ENCODE results near the gene ONECUT1.

The ONECUT1 gene

GRCh38 chr15:52715411-52715810 lies 74.7 kb downstream of the ONECUT1 start:
- Histone ChIP-seq H3K27me3 (ENCODE audit: control insufficient read depth, insufficient read depth, low read length) (no peaks in the 10 kb centered on the region), H3K27ac (ENCODE audit: low read depth, low read length) (no peak overlapping the region), H3K36me3 (ENCODE audit: control insufficient read depth, insufficient read depth, low read length) (no peaks in the 10 kb centered on the region), H3K9ac (ENCODE audit: low read length) (no peak overlapping the region), H3K4me1 (ENCODE audit: control insufficient read depth, insufficient read depth, low read length) (no peaks in the 10 kb centered on the region), H3K4me3 (ENCODE audit: low read length) (no peak overlapping the region)

DNA sequence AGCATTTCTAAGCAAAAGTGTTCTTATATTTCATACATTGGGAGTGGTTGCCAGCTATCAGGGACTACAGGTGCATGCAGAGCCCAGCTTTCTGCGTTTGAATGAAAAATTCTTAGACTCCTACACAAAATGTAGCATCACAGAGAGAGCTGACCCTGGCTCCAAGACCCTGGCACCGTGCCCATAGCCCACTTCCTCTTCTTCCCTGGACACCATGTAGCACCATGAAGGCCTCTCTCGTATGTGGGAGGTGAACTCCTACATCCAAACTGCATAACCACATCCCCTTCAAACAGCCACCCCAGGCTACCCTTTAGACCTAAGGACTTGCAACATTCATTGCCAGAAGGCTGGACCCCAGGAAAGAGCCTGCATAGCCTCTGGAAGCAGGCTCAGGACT lies 75.2 kb downstream of the ONECUT1 start:
- H3K27ac ChIP-seq (ENCODE audit: low read depth, low read length) = no peak overlapping the region
- no peak overlapping the region for H3K4me3 ChIP-seq (ENCODE audit: low read length)
- no peaks in the 10 kb centered on the region for H3K27me3 ChIP-seq (ENCODE audit: control insufficient read depth, insufficient read depth, low read length)
- H3K4me1 ChIP-seq (ENCODE audit: control insufficient read depth, insufficient read depth, low read length) = no peaks in the 10 kb centered on the region
- no peak overlapping the region for H3K9ac ChIP-seq (ENCODE audit: low read length)
- no peaks in the 10 kb centered on the region for H3K36me3 ChIP-seq (ENCODE audit: control insufficient read depth, insufficient read depth, low read length)

DNA sequence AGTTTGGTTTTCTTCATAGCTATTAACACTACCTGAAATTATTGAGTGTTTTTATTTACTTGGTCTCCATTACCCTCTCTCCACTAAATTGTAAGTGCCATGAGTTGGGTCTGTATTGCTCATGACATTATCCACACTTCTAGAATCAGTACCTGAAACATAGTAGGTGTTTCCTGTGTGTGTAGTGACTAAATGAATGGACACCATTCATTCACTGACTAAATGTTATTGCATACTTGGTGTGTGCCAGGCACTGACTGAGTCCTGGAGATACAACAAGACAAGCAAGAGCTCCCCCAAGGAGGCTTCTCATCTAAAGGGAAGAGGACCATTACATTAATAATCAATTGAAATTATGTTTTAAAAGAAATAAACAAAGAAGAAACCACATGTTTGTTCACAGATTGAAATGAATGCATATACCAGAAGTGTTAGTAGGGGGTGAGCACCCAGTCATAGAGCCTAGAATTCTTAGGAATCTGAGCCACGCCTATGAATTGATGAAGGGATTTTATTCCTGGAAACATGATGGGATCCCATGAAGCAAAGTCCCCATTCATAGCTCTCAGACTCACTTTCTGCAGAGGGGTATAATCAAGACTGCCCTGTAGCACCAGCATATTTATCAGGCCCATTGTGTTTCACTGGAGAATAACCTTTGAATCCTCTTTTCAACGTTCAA lies 79.3 kb downstream of the ONECUT1 start:
- H3K4me3 ChIP-seq (ENCODE audit: low read length) = no peak overlapping the region
- H3K27me3 ChIP-seq (ENCODE audit: control insufficient read depth, insufficient read depth, low read length) = no peaks in the 10 kb centered on the region
- H3K9ac ChIP-seq (ENCODE audit: low read length) = no peak overlapping the region
- H3K36me3 ChIP-seq (ENCODE audit: control insufficient read depth, insufficient read depth, low read length) = no peaks in the 10 kb centered on the region
- no peaks in the 10 kb centered on the region for H3K4me1 ChIP-seq (ENCODE audit: control insufficient read depth, insufficient read depth, low read length)
- no peak overlapping the region for H3K27ac ChIP-seq (ENCODE audit: low read depth, low read length)

DNA sequence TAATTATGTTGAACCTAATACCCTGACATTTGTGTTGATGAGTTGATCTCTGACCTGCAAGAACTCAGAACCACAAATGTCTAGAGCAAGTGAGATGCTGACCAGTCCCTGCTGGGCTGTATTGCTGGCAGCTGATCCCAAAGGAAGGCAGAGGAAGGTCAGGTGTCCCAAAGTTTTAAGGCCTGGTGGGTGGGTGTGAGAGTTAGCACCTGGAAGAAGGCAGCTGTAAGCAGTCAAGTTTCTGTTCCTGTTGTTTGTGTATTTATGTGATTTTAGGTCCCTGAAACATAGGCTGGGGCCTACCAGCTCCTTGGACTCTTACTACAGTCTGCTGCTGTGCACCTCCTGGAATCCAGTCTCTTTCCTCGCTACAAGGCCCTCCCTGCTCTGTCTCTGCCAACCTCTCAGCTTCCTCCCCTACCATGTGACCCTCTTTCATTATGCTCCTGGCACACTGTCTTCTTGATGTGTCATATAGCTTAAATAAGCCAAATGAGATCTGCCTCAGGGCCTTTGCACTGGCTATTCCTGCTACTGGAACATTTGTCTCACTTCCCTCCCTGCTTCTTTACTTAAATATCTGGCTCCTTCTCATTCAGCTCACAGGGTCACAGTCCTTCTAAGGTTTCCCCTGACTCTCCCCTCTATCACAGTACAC lies 80.0 kb downstream of the ONECUT1 start:
- Histone ChIP-seq H3K36me3 (ENCODE audit: control insufficient read depth, insufficient read depth, low read length) (no peaks in the 10 kb centered on the region), H3K4me1 (ENCODE audit: control insufficient read depth, insufficient read depth, low read length) (no peaks in the 10 kb centered on the region), H3K9ac (ENCODE audit: low read length) (no peak overlapping the region), H3K4me3 (ENCODE audit: low read length) (no peak overlapping the region), H3K27me3 (ENCODE audit: control insufficient read depth, insufficient read depth, low read length) (no peaks in the 10 kb centered on the region), H3K27ac (ENCODE audit: low read depth, low read length) (no peak overlapping the region)

DNA sequence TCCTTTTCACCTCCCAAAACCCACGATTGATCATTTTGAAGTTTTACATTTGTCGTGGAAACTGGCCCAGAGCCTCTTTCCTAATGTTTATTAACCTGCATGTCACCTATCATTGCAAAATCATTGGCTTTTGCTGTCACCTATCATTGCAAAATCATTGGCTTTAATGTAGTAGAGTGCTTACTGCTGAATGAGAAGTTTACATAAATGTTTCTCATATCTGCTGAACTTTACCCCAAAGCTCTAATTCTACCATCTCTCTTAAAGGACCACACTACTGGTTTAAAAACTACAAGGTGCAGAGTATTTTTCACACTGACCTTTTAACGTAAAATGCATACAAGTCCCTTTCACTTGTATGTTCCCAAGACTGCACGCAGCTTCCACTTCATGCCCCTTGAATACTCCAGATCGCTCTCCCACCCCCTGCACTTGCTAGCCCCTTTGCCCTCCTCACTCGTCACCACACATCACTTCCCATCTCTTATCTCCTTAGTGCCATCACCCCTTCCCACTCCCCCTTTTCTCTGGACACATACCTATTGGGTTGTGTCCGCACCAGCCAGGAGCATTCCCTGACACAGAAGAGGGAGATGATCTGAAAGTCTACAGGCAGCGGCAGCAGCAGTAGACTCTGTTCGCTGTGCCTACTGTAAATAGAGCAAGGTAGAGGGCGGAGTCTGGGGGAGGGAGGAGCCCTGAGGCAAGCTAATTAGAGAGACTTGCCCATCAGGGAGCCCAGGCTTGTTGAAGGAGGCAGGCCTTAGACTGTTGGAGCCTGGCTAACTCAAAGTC lies 80.8 kb downstream of the ONECUT1 start:
- Histone ChIP-seq H3K4me1 (ENCODE audit: control insufficient read depth, insufficient read depth, low read length) (no peaks in the 10 kb centered on the region), H3K27me3 (ENCODE audit: control insufficient read depth, insufficient read depth, low read length) (no peaks in the 10 kb centered on the region), H3K4me3 (ENCODE audit: low read length) (no peak overlapping the region), H3K27ac (ENCODE audit: low read depth, low read length) (no peak overlapping the region), H3K9ac (ENCODE audit: low read length) (no peak overlapping the region), H3K36me3 (ENCODE audit: control insufficient read depth, insufficient read depth, low read length) (no peaks in the 10 kb centered on the region)
